GM13976 (cell line): Measurements from ENCODE around the gene SPOCD1.
A peak's percentile ranks its signal among the peaks of the same experiment; 100 is the strongest.

ENCODE experiments used
- DNase-seq: peaks from one replicate; pipeline ENCODE4 v3.0.0; 2012; ENCODE audit warnings: low spot score
- CTCF ChIP-seq: IDR thresholded peaks from 2 replicates; pipeline ENCODE4 v1.5.1; 2012; ENCODE audit warnings: borderline replicate concordance, mild to moderate bottlenecking; ENCODE audit not compliant: insufficient read depth; ENCODE audit errors: extremely low read depth, missing control alignments, control extremely low read depth
- in situ Hi-C: fragments of 300-500 bp; cut with MboI; formaldehyde crosslinking; loops from one replicate; pipeline ENCODE4 v1.12.0; 2022; ENCODE audit warnings: low sequenced_read_pairs, mixed read lengths, inconsistent platforms; ENCODE audit not compliant: unreplicated experiment

SPOCD1 gene

GRCh38 chr1:31745946-31746670 is 69.7 kb downstream of the SPOCD1 start:
- no peak for TF ChIP-seq CTCF
- in situ Hi-C loops, result no loop called here

GRCh38 chr1:31745096-31745945 is 70.5 kb downstream of the SPOCD1 start:
- in situ Hi-C loops, result no loop called here
- peak; percentile 83 for TF ChIP-seq CTCF
- DNase-seq, result peak; percentile 90

More at GRCh38 chr1:31745946-31746670, 69.7 kb downstream of the SPOCD1 start:
- no peak for DNase-seq

- DNase-seq, result peak; percentile 69
- TF ChIP-seq CTCF, result no peak
- in situ Hi-C loops, result no loop called here
These were observed 71.5 kb downstream of the SPOCD1 start for GRCh38 chr1:31744165-31744888.

- in situ Hi-C loops, result no loop called here
- TF ChIP-seq CTCF, result no peak
- DNase-seq, result no peak
These were observed 73.2 kb downstream of the SPOCD1 start for GRCh38 chr1:31742462-31743212.
